A673 (cell line): Measurements from ENCODE around the gene LHFPL2.

Experiments
- EZH2 ChIP-seq: fragments of 200-600 bp; sonication (generic); IDR thresholded peaks from 2 replicates; pipeline ENCODE4 v1.6.1; 2017; ENCODE audit warnings: borderline replicate concordance, low read depth, mild to moderate bottlenecking, mixed read lengths, antibody characterized with exemption, low read length; ENCODE audit not compliant: poor library complexity, severe bottlenecking
- TF ChIP-seq, protein P1 (sequence below): fragments of 300-800, 200-600 bp; sonication (generic); conservative IDR thresholded peaks from 2 replicates; pipeline ENCODE4 v1.5.1; 2017; ENCODE audit warnings: low read depth, mild to moderate bottlenecking, antibody characterized with exemption, low read length, moderate library complexity, mixed read lengths

DNA sequence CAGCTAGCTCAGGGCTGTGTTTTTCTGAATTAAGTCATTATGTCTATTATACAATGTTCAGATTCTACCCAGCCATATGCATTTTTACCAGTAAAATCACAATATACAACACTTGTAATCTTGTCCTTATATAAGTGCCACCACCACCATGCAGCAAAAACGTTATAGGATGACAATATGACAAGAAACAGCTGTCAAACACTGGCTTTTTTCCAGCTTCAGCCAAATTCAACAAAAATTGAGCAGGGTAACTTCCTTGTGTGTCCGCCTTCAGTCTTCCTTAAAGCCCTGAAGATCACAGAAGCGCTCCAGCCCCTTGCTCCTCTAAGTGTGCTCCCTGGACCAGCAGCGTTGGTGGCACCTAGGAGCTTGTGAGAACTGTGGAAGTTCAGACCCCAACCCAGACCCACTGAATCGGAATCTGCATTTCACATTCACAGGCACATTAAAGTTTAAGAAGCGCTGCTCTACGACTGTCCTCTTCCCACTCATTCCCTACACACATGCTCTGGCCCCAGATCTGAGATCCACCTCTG, 111.8 kb downstream of the LHFPL2 start:
- TF ChIP-seq, protein P1, sequence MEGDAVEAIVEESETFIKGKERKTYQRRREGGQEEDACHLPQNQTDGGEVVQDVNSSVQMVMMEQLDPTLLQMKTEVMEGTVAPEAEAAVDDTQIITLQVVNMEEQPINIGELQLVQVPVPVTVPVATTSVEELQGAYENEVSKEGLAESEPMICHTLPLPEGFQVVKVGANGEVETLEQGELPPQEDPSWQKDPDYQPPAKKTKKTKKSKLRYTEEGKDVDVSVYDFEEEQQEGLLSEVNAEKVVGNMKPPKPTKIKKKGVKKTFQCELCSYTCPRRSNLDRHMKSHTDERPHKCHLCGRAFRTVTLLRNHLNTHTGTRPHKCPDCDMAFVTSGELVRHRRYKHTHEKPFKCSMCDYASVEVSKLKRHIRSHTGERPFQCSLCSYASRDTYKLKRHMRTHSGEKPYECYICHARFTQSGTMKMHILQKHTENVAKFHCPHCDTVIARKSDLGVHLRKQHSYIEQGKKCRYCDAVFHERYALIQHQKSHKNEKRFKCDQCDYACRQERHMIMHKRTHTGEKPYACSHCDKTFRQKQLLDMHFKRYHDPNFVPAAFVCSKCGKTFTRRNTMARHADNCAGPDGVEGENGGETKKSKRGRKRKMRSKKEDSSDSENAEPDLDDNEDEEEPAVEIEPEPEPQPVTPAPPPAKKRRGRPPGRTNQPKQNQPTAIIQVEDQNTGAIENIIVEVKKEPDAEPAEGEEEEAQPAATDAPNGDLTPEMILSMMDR, result no peak
- TF ChIP-seq EZH2, result no peak
